VCaP (cell line): ENCODE data around the gene TSHZ2.
A peak's percentile ranks its signal among the peaks of the same experiment; 100 is the strongest.

ENCODE experiments used
- H3K27ac ChIP-seq: fragments of 450-650 bp; 2 replicates; pipeline ENCODE4 v1.5.1; 2017
- TF ChIP-seq, protein P1 (sequence below): fragments of 450-650 bp; conservative IDR thresholded peaks from 2 replicates; pipeline ENCODE4 v1.5.1; 2017; ENCODE audit warnings: mild to moderate bottlenecking, moderate library complexity

The TSHZ2 gene

DNA sequence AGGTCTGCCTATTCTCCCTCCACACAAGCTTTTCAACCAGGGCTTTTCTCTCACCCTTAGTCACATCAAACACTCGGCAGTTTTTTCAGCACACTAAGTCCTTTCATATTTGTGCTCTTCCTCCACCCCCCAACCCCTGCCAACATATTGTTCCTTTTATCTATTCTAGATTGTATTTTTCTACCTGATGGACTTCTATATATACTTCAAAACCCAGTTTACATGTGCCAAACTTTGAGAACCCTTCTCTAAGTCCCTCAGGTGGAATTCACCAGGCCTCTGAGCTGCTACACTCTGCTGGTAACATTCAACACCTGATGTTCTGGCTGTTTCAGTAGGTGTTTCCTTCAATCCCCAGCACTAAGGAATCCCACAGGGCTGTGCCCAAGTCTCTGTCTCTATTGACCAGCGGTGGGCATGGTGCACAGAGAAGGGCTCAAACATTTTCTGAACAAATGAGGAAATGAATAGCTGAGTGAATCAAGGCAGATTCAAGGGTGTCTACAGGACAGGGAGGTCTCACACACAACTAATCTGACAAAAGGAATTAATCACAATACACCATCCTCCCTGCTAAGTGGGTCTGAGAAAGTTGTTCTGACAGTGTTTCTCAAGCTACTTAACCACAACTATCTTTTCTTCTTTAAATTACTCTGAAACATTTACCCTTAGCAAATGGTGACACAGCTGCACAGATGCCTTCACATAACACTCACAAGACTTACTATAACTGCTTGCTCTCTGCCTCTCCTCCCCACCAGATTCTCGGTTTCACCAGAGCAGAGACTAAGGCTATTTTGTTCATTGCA, 166.5 kb downstream of the TSHZ2 start:
- TF ChIP-seq, protein P1, sequence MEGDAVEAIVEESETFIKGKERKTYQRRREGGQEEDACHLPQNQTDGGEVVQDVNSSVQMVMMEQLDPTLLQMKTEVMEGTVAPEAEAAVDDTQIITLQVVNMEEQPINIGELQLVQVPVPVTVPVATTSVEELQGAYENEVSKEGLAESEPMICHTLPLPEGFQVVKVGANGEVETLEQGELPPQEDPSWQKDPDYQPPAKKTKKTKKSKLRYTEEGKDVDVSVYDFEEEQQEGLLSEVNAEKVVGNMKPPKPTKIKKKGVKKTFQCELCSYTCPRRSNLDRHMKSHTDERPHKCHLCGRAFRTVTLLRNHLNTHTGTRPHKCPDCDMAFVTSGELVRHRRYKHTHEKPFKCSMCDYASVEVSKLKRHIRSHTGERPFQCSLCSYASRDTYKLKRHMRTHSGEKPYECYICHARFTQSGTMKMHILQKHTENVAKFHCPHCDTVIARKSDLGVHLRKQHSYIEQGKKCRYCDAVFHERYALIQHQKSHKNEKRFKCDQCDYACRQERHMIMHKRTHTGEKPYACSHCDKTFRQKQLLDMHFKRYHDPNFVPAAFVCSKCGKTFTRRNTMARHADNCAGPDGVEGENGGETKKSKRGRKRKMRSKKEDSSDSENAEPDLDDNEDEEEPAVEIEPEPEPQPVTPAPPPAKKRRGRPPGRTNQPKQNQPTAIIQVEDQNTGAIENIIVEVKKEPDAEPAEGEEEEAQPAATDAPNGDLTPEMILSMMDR, result no peak
- H3K27ac ChIP-seq, result no peak overlapping the region

DNA sequence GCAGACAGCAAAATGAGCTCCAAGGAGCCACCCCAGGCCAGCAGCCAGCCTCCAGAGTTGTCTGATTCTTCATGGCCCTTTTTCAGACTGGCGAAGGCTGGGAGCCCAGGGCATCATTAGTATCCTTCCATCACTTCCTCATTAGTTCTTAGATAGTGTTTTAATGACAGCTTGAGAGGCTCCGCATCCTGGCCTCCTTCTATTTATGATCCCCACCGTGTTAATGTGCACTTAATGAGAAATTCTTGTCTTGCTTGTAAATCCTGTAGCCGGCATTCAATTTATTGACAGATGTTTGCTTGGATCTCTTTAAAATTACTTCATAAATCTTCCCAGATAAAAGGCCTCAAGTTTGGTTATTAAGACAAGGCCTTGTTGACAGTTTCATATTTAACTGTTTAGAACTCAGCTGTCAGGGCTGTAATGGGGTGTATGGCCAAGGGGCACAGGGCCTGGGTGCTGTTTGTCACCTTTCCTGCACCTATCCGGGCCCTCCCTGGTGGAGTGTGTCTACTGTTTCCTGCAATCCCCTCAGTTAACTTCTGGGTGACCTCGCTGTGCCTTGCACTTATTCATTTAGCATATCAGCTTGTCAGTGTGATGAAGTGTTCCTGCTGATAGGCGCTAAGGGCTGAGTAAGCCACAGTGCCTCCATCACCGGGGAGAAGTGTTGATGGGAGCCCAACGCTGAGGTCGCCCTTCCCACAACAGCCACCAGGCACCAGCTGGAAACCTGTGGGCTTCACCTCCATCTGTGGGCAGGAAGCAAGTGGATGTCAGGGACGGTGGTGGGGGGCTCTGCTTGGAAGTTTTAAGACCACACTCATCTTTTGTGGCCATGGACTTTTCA, 169.3 kb downstream of the TSHZ2 start:
- TF ChIP-seq, protein P1, result no peak
- H3K27ac ChIP-seq, result peak overlapping the region; percentile 31; the same call in 1 of the 2 replicates

GRCh38 chr20:53142225-53143127, 170.3 kb downstream of the TSHZ2 start:
- no peak overlapping the region for H3K27ac ChIP-seq
- TF ChIP-seq, protein P1, result no peak

DNA sequence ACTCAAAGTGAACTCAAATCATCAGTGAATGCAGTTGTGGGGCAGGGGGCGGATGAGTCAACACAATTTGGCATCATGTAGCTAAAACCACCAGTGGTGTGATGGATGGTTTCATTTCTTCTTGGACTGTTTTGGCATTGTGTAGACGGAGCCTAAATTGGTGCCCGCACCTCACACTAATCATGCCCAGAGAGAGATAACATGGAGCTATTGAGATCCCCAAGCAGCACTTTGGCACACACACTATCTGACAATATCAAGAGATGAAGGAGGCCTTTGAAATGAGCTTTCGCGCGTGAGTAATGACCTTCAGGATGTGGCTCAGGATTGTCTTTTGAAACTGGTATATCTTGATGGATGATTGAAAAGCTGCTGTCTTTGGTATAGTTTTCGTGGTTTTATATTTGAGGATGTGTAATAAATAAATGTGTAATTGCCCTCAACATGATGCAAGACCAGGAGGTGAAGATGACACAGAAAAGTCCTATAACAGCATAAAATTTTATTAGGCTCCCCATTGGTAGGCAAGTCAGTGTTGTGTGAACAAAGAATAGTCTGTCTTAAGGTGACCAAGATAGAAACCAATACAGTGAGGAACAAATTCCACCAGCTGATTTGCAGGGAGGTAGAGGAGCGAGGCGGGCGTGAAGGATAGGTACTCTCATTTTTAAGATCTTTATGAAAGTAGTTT, 174.2 kb downstream of the TSHZ2 start:
- TF ChIP-seq, protein P1, result no peak
- no peak overlapping the region for H3K27ac ChIP-seq

- TF ChIP-seq, protein P1, result no peak
- peak overlapping the region; percentile 61 for H3K27ac ChIP-seq
Observed at GRCh38 chr20:53148771-53149147, 176.6 kb downstream of the TSHZ2 start.

DNA sequence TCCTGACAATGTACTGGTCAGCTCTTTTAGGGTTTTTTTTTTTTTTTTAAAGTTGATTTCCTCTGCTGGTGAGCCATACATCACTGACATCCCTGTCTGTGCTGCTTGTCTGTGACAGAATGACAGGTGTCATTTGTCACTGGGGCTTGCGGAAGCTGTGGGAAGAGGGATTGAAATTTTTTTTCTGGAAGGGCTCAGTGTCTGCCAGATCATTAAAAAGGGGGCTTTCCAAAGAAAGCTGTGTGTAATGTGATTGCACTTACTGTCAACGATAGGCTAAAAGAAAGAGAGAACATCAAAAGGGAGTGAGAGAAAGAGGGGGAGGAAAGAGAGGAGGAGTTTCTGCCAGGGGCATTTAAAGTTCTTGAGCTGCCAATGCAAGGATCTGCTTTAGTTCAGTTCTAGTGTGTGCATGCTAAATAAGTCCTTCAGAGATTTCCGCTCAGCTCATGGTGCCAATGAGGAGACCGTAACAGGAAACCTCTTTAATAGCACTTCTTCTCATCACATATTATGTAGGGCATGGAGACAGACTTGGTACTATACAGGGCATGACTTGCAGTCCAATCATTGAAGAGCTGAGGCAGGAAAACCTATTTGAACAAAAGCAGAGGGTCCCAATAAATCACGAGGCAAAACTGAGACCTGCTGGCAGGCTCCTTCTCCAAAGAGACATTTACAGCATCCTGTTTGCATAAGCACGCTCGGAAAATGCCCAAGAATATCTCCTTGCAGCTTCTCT, 177.2 kb downstream of the TSHZ2 start:
- TF ChIP-seq, protein P1, result no peak
- peak overlapping the region; percentile 61 for H3K27ac ChIP-seq
